Non-pigmented ciliary epithelial cell (primary cell): Measurements from ENCODE around the gene SYNPO2L.
A peak's percentile ranks its signal among the peaks of the same experiment; 100 is the strongest.
"Not testable (repeated sequence)": the region's sequence is repeated elsewhere in the genome, so short reads cannot be mapped to it uniquely, and the experiment has no call there.

ENCODE experiments used
- DNase-seq: peaks from one replicate; pipeline ENCODE4 v3.0.0-alpha.2; 2010; ENCODE audit warnings: low read depth

The SYNPO2L gene

GRCh38 chr10:73655990-73656298 is at the start of gene SYNPO2L:
Gene SYNPO2L, minus strand, starts transcription at chr10:73656029. Its CDS starts 107 bp downstream, at chr10:73655922.
- no peak for DNase-seq

- DNase-seq: not testable (repeated sequence)
These were observed 48.1 kb upstream of the SYNPO2L start for GRCh38 chr10:73703924-73704323.

DNA sequence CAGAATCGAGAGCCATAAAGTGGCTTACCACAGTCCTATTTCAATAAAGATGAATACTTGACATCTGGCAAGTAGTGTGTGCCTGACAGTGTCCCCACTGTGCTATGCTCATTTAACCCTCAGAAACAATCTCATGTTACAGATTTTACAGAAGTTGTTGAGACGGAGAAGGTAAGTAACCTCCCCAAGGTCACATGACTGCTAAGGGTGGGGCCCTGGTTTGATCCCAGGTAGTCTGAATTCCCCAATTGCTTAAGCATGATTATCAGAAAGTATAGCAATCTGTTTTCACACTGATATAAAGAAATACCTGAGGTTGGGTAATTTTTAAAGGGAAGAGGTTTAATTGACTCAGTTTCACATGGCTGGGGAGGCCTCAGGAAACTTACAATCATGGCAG is 43.0 kb upstream of the SYNPO2L start:
- DNase-seq: not testable (repeated sequence)

DNA sequence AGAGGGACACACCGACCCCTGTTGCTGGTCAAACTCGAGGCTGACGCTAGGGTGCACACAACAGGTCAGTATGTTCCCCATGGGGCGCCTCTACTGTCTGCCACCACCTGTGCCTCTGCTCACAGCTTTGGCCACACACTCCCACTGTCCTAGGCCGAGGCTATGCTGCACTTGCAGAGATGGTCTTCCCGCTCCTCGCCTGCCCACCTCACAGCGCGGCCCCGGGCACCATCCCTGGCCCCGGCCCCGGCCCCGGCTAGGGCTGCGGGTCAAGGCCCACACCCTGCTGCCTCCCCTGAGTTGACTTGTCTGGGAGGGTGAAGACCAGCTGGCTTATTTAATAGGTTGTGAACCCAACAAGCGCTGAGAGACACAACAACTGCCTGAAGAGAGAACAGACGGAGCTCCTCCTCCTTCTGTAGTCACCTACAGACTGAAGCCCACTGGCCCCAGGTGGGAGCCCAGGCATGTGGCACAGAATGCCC is 41.9 kb upstream of the SYNPO2L start, which contains the start of gene AGAP5:
Gene AGAP5 (minus strand): TSS at position 435 of the 485 bp plus-strand sequence. CDS start 354 bp downstream, at position 81.
- not testable (repeated sequence) for DNase-seq

DNA sequence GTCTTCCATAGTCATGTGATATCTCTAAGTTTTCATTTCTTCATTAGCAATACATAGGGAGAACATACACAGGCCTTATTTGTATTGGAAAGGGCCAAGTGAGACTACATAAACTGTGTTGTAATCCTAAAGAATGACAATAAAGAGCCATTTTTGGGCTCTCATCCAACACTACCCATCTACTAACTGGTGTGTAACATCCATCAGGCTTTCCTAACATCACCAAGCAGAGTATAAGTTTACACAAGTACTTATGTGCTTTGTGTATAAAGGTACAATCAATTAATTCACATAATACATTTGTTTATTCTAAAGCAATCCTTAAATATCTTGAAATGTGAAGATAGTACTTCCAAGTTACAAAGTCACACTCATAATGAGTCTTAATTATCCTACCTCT is 39.5 kb upstream of the SYNPO2L start:
- DNase-seq: not testable (repeated sequence)

- DNase-seq: not testable (repeated sequence)
These were observed 34.9 kb upstream of the SYNPO2L start for GRCh38 chr10:73690755-73691154.

DNA sequence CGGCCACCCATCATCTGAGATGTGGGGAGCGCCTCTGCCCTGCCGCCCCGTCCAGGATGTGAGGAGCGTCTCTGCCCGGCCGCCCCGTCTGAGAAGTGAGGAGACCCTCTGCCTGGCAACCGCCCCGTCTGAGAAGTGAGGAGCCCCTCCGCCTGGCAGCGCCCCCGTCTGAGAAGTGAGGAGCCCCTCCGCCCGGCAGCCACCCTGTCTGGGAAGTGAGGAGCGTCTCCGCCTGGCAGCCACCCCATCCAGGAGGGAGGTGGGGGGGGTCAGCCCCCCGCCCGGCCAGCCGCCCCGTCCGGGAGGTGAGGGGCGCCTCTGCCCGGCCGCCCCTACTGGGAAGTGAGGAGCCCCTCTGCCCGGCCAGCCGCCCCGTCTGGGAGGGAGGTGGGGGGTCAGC is 33.8 kb upstream of the SYNPO2L start:
- not testable (repeated sequence) for DNase-seq

DNA sequence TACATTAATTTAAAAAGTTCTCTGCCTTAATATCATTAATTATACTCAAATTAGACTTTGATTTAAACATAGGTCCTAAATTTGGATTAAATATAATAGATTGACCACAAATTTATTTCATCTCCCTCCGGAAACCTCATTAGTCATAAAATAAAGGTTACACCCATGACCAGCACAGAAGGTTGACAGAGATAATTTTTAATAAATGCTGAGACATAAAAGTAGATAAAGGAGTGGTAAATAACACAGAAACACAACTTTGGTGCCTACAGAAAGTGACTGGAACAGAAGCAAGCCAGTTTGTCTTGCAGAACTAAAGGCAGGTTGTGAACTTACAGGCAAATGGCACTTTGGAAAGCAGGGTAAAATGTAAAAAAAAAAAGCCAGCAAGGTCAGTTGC is 31.8 kb upstream of the SYNPO2L start:
- DNase-seq: not testable (repeated sequence)

DNA sequence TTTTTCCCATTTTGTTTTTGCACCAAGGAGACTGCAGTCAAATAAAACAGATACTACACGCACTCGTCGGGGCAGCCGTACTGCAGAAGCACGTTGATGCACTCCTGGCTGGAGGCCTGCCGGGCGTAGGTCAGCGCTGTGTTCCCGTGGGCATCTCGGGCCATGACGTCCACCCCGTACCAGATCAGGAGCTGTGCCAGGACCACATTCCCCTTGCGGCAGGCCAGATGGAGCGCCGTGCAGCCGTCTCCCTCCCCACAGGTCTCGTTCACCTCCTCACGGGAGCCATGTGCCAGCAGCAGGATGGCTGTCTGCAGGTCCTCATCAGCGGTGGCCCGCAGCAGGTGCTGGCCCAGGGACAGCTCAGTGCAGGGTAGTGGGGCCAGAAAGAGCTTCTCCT is 18.7 kb upstream of the SYNPO2L start:
- not testable (repeated sequence) for DNase-seq

GRCh38 chr10:73668378-73668777 is 12.5 kb upstream of the SYNPO2L start:
- not testable (repeated sequence) for DNase-seq

DNA sequence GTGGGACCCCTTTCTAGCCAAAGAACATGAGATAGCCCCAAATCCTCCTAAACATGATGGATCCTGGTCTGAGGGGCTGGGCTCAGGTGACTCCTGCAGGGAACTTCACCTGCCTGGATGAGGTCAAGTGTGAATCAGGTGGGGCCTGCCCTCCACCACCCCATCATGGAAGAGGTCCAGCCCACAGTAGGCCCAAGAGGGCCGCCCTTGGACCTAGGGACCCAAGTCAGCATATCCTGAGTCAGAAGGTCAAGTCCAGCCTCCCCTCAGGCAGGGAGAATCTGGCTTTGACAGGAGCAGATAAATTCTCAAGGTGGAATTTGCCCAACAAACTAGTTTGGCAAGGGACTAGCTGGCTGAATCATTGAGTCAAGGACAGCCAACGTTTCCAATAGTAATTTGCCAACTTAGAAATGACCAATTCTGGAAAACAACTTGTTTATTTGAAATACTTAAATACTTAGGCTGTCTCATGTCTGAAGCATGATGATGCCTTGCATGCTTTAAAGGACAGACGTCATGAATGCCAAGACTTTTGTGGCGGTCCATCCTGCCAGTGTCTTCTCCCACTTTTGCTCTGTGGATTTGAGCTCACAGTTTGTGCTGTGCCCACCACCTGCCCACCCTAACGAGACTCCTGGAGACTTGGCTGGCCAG is 10.5 kb upstream of the SYNPO2L start:
- not testable (repeated sequence) for DNase-seq

DNA sequence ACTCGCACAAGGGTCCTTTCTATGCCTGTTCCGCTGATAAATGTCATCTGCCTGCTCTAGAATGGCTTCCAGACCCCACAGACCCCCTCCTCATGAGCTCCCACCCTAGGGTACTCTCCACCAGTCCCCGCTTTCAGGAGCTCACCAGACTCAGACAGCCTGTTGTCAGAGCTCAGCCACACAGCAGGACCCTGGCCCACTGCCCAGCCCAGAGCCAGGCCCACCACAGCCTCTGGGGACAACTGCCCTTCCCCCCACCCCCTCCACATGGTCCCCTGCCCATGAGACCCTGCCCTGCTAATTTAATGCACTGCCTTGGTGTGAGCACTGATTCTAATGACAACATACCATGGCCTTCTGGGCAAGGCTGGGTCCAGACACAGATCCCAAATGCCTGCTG is 9.8 kb upstream of the SYNPO2L start:
- DNase-seq: not testable (repeated sequence)

GRCh38 chr10:73664156-73665040 is 8.6 kb upstream of the SYNPO2L start:
- not testable (repeated sequence) for DNase-seq

DNA sequence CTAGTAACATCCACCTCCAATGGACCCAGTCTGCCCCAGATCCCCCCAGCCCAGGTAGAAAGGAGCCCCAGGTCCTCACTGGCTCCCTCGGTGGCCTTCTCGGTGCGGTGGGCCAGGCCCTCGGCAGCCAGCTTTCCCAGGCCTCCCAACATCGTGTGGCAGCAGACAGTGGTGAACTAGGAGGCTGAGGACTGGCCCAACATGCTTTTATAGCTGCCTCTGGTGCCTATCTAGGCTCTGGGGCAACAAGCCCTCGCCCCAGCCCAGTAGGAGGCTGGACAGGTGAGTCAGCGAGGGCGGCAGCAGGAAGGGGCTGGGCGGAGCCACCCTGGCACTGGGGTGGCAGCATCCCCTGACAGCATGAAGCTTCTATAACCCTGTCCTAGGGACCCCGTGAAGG is 7.8 kb upstream of the SYNPO2L start:
- not testable (repeated sequence) for DNase-seq

DNA sequence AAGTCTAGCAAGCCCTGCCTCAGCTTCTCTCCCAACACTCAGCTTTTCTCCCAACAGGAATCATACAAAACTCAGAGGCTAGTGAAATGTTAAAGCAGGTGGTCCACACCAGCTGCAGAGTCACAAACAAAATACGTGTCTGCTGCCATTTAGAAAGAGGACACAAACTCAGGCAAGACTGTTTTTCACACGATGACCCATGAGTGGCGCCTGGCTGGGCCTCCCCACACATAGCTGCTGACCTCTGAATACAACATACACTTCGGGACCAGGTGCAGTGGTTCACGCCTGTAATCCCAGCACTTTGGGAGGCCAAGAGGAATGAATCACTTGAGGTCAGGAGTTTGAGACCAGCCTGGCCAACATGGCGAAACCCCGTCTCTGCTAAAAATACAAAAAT is 6.9 kb upstream of the SYNPO2L start:
- not testable (repeated sequence) for DNase-seq

- no peak for DNase-seq
These were observed 406 bp downstream of the SYNPO2L start for GRCh38 chr10:73655257-73655989.

DNA sequence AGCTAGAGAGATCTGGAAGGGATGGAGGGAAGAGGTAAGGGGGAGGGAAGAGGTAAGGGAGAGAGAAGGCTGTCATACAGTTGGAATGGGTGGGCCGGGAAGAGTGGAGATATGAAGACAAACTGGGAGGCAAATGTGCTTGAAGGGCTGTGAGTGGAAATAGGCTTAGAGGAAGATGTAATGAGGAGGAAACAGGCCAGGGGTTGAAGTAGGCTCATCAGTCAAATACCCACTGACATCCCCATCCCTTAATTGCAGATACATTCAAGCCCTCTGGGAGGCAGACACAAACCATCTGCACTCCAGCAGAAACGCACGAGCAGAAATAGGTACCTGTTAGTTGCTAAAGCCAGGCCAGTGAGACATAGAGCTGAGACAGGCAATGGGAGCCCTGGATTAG is 2.1 kb downstream of the SYNPO2L start:
- no peak for DNase-seq

GRCh38 chr10:73653195-73653594 is 2.6 kb downstream of the SYNPO2L start:
- no peak for DNase-seq

- peak; percentile 86 for DNase-seq
These were observed 5.1 kb downstream of the SYNPO2L start for GRCh38 chr10:73650537-73651331.

- DNase-seq: no peak
These were observed 5.8 kb downstream of the SYNPO2L start for GRCh38 chr10:73649876-73650536.
